ENCODE results near the gene PLSCR5. TPM values are rescaled to one million over a fixed set of nuclear protein-coding genes. Genes with fewer than 3 reads are reported as not detected.

The PLSCR5 gene
- polyA plus RNA-seq, 1 of the 3 experiments (the other 2 are of a cell fraction): not detected

GRCh38 chr3:146537603-146538002 lies 67.5 kb downstream of the PLSCR5 start:
- Histone ChIP-seq H3K9me3 (no peaks in the 10 kb centered on the region), H3K27me3 (ENCODE audit: insufficient read depth) (no peaks in the 10 kb centered on the region), H3K27ac (ENCODE audit: low read depth in 2 of 2, low read length in 1 of 2) (no peak overlapping the region), H3K4me3 (ENCODE audit: low read depth in 2 of 2, low read length in 1 of 2) (no peak overlapping the region), H2AFZ (ENCODE audit: low read depth) (no peak overlapping the region), H3F3A (replicated peaks; ENCODE audit: insufficient read depth) (no peaks in the 10 kb centered on the region), H3K36me3 (replicated peaks in 1 of 2; ENCODE audit: control insufficient read depth in 1 of 2, insufficient read depth in 2 of 2, low read length in 1 of 2) (no peaks in the 10 kb centered on the region), H3K79me2 (ENCODE audit: insufficient read depth) (no peaks in the 10 kb centered on the region), H4K20me1 (ENCODE audit: insufficient read depth) (no peaks in the 10 kb centered on the region), H3K4me2 (no peak overlapping the region), H3K9ac (no peak overlapping the region), H3K9me2 (no peaks in the 10 kb centered on the region), H3K4me1 (ENCODE audit: control insufficient read depth in 1 of 2, insufficient read depth in 2 of 2, low read depth in 1 of 2, low read length in 1 of 2) (no peaks in the 10 kb centered on the region)
- WGBS (ENCODE audit: low lambda C conversion rate): 87% methylated on average over 3 of the region's 3 CpGs
- POLR2A ChIA-PET: no interaction called here
- CTCF ChIA-PET: no interaction called here
- no peak for DNase-seq
- TF ChIP-seq FOXJ3 (CRISPR knock-in tag; IDR thresholded peaks at IDR 0.05) (no peak), MEF2A (IDR thresholded peaks at IDR 0.05; ENCODE audit: borderline replicate concordance, low read depth) (no peak), SMC3 (IDR thresholded peaks at IDR 0.05; ENCODE audit: low read depth, low read length) (no peak), SIN3A (IDR thresholded peaks at IDR 0.05; ENCODE audit: borderline replicate concordance, low read depth, low read length) (no peak), FOXM1 (IDR thresholded peaks at IDR 0.05; ENCODE audit: low read depth) (no peak), NRF1 (IDR thresholded peaks at IDR 0.05; ENCODE audit: low read depth, low read length) (no peak), CHD2 (IDR thresholded peaks at IDR 0.05; ENCODE audit: low read length, partially characterized antibody) (no peak), POLR2AphosphoS5 (IDR thresholded peaks at IDR 0.05; ENCODE audit: low read depth, low read length) (no peak), CTCF (IDR thresholded peaks at IDR 0.05) (no peak), ZBTB33 (IDR thresholded peaks at IDR 0.05; ENCODE audit: borderline replicate concordance, low read depth) (no peak)
- TF ChIP-seq, protein P1, sequence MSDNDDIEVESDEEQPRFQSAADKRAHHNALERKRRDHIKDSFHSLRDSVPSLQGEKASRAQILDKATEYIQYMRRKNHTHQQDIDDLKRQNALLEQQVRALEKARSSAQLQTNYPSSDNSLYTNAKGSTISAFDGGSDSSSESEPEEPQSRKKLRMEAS (IDR thresholded peaks at IDR 0.05; ENCODE audit: low read depth): no peak

- H3K9me3 ChIP-seq: no peaks in the 10 kb centered on the region
- H2AFZ ChIP-seq (ENCODE audit: low read depth): no peak overlapping the region
- TF ChIP-seq ZBTB33 (IDR thresholded peaks at IDR 0.05; ENCODE audit: borderline replicate concordance, low read depth): no peak
- TF ChIP-seq ELF1 (IDR thresholded peaks at IDR 0.05): no peak
- no peak for TF ChIP-seq GABPA (IDR thresholded peaks at IDR 0.05; ENCODE audit: low read depth)
- no peak for TF ChIP-seq CHD2 (IDR thresholded peaks at IDR 0.05; ENCODE audit: low read length, partially characterized antibody)
- TF ChIP-seq SMC3 (IDR thresholded peaks at IDR 0.05; ENCODE audit: low read depth, low read length): no peak
- no peak for TF ChIP-seq FOXM1 (IDR thresholded peaks at IDR 0.05; ENCODE audit: low read depth)
- TF ChIP-seq YY1 (IDR thresholded peaks at IDR 0.05; ENCODE audit: low read depth): no peak
- no peak for TF ChIP-seq FOXJ3 (CRISPR knock-in tag; IDR thresholded peaks at IDR 0.05)
- TF ChIP-seq, protein P2, sequence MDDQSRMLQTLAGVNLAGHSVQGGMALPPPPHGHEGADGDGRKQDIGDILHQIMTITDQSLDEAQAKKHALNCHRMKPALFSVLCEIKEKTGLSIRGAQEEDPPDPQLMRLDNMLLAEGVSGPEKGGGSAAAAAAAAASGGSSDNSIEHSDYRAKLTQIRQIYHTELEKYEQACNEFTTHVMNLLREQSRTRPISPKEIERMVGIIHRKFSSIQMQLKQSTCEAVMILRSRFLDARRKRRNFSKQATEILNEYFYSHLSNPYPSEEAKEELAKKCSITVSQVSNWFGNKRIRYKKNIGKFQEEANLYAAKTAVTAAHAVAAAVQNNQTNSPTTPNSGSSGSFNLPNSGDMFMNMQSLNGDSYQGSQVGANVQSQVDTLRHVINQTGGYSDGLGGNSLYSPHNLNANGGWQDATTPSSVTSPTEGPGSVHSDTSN (IDR thresholded peaks at IDR 0.05): no peak
- TF ChIP-seq RAD21 (IDR thresholded peaks at IDR 0.05; ENCODE audit: low read length): no peak
- TF ChIP-seq, protein P3, sequence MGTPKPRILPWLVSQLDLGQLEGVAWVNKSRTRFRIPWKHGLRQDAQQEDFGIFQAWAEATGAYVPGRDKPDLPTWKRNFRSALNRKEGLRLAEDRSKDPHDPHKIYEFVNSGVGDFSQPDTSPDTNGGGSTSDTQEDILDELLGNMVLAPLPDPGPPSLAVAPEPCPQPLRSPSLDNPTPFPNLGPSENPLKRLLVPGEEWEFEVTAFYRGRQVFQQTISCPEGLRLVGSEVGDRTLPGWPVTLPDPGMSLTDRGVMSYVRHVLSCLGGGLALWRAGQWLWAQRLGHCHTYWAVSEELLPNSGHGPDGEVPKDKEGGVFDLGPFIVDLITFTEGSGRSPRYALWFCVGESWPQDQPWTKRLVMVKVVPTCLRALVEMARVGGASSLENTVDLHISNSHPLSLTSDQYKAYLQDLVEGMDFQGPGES (IDR thresholded peaks at IDR 0.05; ENCODE audit: low read depth, low read length): no peak
- TF ChIP-seq GATA2 (CRISPR knock-in tag; IDR thresholded peaks at IDR 0.05): no peak
- TF ChIP-seq FOSL2 (IDR thresholded peaks at IDR 0.05; ENCODE audit: borderline replicate concordance, low read depth): no peak
- no peak for TF ChIP-seq JUND (IDR thresholded peaks at IDR 0.05)
- TF ChIP-seq MXI1 (IDR thresholded peaks at IDR 0.05; ENCODE audit: low read depth, low read length): no peak
- TF ChIP-seq NRF1 (IDR thresholded peaks at IDR 0.05; ENCODE audit: low read depth, low read length): no peak
- H3K36me3 ChIP-seq (replicated peaks in 1 of 2; ENCODE audit: control insufficient read depth in 1 of 2, insufficient read depth in 2 of 2, low read length in 1 of 2): no peaks in the 10 kb centered on the region
- no peak for DNase-seq
- H4K20me1 ChIP-seq (ENCODE audit: insufficient read depth): no peaks in the 10 kb centered on the region
- CTCF ChIA-PET: no interaction called here
- H3F3A ChIP-seq (replicated peaks; ENCODE audit: insufficient read depth): no peaks in the 10 kb centered on the region
- H3K9me2 ChIP-seq: no peaks in the 10 kb centered on the region
- no peak overlapping the region for H3K4me2 ChIP-seq
- H3K27me3 ChIP-seq (ENCODE audit: insufficient read depth): no peaks in the 10 kb centered on the region
- no peaks in the 10 kb centered on the region for H3K4me1 ChIP-seq (ENCODE audit: control insufficient read depth in 1 of 2, insufficient read depth in 2 of 2, low read depth in 1 of 2, low read length in 1 of 2)
- H3K27ac ChIP-seq (ENCODE audit: low read depth in 2 of 2, low read length in 1 of 2): no peak overlapping the region
- no peak overlapping the region for H3K9ac ChIP-seq
- H3K79me2 ChIP-seq (ENCODE audit: insufficient read depth): no peaks in the 10 kb centered on the region
- POLR2A ChIA-PET: no interaction called here
- H3K4me3 ChIP-seq (ENCODE audit: low read depth in 2 of 2, low read length in 1 of 2): no peak overlapping the region
Observed at GRCh38 chr3:146536681-146537080, 68.5 kb downstream of the PLSCR5 start.

All from SK-N-SH (cell line).